Mucosa of descending colon (tissue), 3 donors: ENCODE results near the gene NOTCH4. TPM values are rescaled to one million over a fixed set of nuclear protein-coding genes. Genes with fewer than 3 reads are reported as not detected.

Experiments used
- ATAC-seq: fragments of 200-7000 bp; cut with Tn5 transposase; one replicate; pipeline ENCODE4 v1.9.1; 2020; ENCODE audit warnings: mild to moderate bottlenecking, moderate library complexity
- DNase-seq, 3 donors: peaks; one replicate each; pipeline ENCODE4 v3.0.0-alpha.2; 2020
- H3K36me3 ChIP-seq: fragments of 200-600 bp; one replicate; pipeline ENCODE4 v1.8.0; 2021; ENCODE audit warnings: low read depth, mild to moderate bottlenecking
- H3K4me1 ChIP-seq: fragments of 200-600 bp; one replicate; pipeline ENCODE4 v1.8.0; 2021; ENCODE audit warnings: low read depth, mild to moderate bottlenecking
- H3K4me3 ChIP-seq: fragments of 200-600 bp; one replicate; pipeline ENCODE4 v1.8.0; 2021; ENCODE audit warnings: mild to moderate bottlenecking
- H3K9me3 ChIP-seq: fragments of 200-600 bp; one replicate; pipeline ENCODE4 v1.8.0; 2021; ENCODE audit warnings: mild to moderate bottlenecking
- intact Hi-C, 2 donors: fragments of 100-400 bp; cut with DNase I in 1 of 2; cut with micrococcal nuclease in 1 of 2; formaldehyde crosslinking; loops; one replicate each; pipeline versions ENCODE4 v1.11.0 to v1.11.1; 2022; cut with DNase I, micrococcal nuclease
- total RNA-seq, 3 donors: library from RNA; stranded (reverse); fragmentation: NEBNext Ultra II Directional in 2 of 3; extraction: Animal tissue kit (Norgen Biotek cat#: 25700) in 2 of 3; gene quantifications; one replicate each; pipeline versions ENCODE4 v1.2.1 to v1.2.4, GENCODE V29; 2021 to 2023
- TF ChIP-seq, protein P1 (sequence below): fragments of 200-600 bp; IDR thresholded peaks from one replicate; pipeline ENCODE4 v1.8.0; 2022; ENCODE audit warnings: antibody characterized with exemption, mild to moderate bottlenecking
- donor health status: DM: no; HTN: no; CAD: no; lungs with moderate emphysema.
- donor health status: DM: no; HTN: no; CAD: no.
- donor health status: DM: no; HTN: yes; CAD: no.

The NOTCH4 gene
- total RNA-seq, 3 donors from 2014 or later = 1.5 to 10.5 (median 4.0) TPM

DNA sequence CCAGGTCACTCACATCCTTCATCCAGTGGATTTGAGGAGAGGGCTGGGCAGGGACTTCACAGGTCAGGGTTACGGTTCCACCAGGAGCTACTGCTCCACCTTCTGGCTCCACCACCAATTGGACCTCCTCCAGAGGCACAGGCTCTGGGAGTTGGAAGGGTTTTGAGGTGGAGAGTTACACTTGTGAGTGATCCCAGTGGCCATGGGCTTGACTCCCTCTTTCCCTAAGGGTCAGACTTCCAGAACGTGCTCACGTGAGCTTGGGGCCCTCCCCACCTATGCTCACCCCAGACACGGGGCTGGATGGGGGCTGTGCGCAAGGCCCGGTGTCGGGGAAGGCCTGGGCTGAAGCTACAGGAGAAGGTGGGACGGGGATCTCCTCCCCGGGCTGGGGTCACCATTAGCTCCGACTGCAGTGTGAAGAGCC is 41.3 kb downstream of the NOTCH4 start:
- TF ChIP-seq, protein P1, sequence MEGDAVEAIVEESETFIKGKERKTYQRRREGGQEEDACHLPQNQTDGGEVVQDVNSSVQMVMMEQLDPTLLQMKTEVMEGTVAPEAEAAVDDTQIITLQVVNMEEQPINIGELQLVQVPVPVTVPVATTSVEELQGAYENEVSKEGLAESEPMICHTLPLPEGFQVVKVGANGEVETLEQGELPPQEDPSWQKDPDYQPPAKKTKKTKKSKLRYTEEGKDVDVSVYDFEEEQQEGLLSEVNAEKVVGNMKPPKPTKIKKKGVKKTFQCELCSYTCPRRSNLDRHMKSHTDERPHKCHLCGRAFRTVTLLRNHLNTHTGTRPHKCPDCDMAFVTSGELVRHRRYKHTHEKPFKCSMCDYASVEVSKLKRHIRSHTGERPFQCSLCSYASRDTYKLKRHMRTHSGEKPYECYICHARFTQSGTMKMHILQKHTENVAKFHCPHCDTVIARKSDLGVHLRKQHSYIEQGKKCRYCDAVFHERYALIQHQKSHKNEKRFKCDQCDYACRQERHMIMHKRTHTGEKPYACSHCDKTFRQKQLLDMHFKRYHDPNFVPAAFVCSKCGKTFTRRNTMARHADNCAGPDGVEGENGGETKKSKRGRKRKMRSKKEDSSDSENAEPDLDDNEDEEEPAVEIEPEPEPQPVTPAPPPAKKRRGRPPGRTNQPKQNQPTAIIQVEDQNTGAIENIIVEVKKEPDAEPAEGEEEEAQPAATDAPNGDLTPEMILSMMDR = no peak
- no peak for DNase-seq
- intact Hi-C loops = no loop called here
- Histone ChIP-seq H3K36me3 (peaks cover 4% of the 10 kb centered on the region), H3K4me3 (no peak overlapping the region), H3K9me3 (no peaks in the 10 kb centered on the region), H3K4me1 (peaks cover 25% of the 10 kb centered on the region)
- no peak for ATAC-seq

DNA sequence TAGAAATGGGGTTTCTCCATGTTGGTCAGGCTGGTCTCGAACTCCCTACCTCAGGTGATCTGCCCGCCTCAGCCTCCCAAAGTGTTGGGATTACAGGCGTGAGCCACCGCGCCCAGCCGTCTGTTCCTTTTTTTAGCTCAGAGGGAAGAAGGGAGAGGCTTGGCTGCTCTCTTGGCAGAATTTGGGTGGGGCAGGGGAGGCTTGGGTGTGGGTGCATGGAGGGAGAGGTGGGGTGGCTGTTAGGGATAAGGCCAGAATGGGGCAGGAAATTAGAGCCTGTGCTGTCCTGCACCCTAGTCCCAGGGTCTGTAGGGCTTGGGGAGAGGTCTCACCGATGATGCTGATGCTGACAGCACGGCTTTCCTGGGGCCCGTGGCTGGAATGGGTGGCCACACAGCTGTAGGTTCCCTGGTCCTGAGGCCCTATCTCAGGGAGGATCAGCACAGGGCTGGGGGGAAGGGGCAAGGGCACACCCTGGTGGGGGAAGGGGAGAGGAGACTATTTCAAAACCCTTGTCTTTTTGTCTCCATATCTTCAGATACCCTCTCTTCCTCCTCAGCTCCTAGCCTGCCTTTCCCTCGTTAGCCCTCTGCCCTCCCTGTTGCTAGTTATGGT is 41.8 kb downstream of the NOTCH4 start:
- no peak overlapping the region for H3K4me3 ChIP-seq
- no peaks in the 10 kb centered on the region for H3K9me3 ChIP-seq
- H3K36me3 ChIP-seq = peaks cover 4% of the 10 kb centered on the region
- intact Hi-C loops = no loop called here
- no peak for DNase-seq
- peaks cover 27% of the 10 kb centered on the region for H3K4me1 ChIP-seq
- no peak for ATAC-seq
- TF ChIP-seq, protein P1 = no peak

GRCh38 chr6:32181148-32181702 is 42.6 kb downstream of the NOTCH4 start:
- peaks cover 4% of the 10 kb centered on the region for H3K36me3 ChIP-seq
- H3K4me1 ChIP-seq = peaks cover 33% of the 10 kb centered on the region
- ATAC-seq (no peak), DNase-seq (no peak)
- no peak overlapping the region for H3K4me3 ChIP-seq
- no peaks in the 10 kb centered on the region for H3K9me3 ChIP-seq
- TF ChIP-seq, protein P1 = no peak
- intact Hi-C loops = no loop called here

- intact Hi-C loops = no loop called here
- peaks cover 38% of the 10 kb centered on the region for H3K4me1 ChIP-seq
- H3K36me3 ChIP-seq = peaks cover 4% of the 10 kb centered on the region
- no peaks in the 10 kb centered on the region for H3K9me3 ChIP-seq
- H3K4me3 ChIP-seq = no peak overlapping the region
- TF ChIP-seq, protein P1 = no peak
- peak in 1 of 3 donors; percentile 16 for DNase-seq
- no peak for ATAC-seq
These were observed 44.0 kb downstream of the NOTCH4 start for GRCh38 chr6:32179766-32180405.

DNA sequence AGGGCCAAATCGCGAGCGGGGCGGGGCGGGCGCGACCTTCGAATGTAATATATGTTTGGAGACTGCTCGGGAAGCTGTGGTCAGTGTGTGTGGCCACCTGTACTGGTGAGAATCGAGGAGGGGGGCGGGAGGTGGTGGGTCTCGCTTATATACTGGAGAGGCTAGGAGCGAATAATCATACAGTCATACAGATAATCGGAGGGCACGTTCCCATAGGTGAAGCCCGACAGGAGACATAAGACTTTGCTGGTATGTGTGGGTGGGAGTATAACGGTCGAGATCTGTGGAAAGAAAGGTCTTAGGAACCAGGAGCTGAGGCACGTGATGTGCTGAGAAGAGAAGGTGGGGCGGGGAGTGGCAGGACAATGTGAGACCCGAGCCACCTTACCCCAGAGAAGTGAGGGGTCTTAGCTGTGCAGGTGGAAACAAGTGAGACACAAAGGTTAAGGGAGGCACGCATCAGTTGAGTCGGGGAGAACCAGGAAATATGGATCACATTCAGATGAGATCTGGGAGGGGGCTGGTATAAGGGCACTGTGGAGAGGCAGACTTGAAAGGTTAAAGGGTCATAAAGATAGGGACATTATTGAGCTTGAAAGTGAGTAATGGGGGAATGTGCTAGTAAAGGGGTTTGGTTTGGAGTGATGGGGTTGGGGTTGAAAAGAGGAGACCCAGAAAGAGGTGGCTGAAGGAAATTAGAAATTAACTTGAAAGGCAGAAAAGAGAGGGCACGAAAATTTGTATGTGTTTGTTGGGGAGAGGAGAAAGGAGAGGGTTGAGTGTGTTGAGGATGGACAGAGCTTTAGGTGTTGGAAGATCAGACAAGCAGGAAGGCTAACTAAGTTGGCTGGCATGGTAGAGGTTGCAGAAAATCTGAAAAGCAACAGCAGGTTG is 45.1 kb downstream of the NOTCH4 start:
- Histone ChIP-seq H3K9me3 (no peaks in the 10 kb centered on the region), H3K36me3 (peaks cover 4% of the 10 kb centered on the region), H3K4me3 (peak overlapping the region; percentile 25), H3K4me1 (peaks cover 40% of the 10 kb centered on the region)
- TF ChIP-seq, protein P1 = no peak
- intact Hi-C loops = no loop called here
- DNase-seq = no peak
- no peak for ATAC-seq
